Lower leg skin (tissue), 3 donors: ENCODE results near the gene ANKRD33B.

Experiments used
- POLR2A ChIP-seq, 2 donors: fragments of 450-650 bp; IDR thresholded peaks; one replicate each; pipeline ENCODE4 v1.6.1; 2016 to 2017; ENCODE audit warnings: antibody characterized with exemption in 2 of 2, mild to moderate bottlenecking in 1 of 2, moderate library complexity in 1 of 2
- TF ChIP-seq, protein P1 (sequence below), 3 donors: fragments of 450-650 bp; IDR thresholded peaks; one replicate each; pipeline ENCODE4 v1.5.1; 2016; ENCODE audit warnings: antibody characterized with exemption in 3 of 3, mild to moderate bottlenecking in 3 of 3, moderate library complexity in 2 of 3

DNA sequence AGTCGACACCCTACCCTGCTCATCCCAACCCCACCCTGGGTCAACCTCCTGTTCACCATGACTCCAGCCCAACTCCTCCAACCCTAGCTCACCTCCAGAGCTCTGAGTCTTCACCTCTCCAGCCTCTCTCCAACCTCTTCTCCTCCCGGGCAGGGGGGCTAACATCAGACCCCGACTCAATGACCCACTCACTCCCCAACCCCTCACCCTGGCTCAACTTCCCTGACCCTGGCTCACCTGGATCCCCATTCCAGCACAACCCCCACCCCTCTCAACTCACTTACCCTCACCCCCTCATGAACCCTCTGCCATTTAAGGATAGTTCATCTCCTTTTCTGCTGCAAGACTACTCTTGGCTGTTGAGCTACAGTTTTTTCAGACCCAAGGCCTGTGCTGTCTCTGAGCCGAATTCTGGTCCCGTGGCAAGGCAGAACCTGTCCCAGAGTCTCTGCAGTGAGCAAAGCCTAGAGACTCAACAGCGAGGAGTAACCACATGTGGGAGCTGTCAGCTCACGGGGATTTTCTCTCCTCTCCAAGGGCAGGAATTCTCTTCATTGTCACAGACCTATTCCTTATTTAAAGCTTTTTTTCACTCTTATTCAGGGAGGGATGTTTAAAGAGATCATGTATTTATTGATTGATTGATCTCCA is 29.8 kb downstream of the ANKRD33B start:
- TF ChIP-seq, protein P1, sequence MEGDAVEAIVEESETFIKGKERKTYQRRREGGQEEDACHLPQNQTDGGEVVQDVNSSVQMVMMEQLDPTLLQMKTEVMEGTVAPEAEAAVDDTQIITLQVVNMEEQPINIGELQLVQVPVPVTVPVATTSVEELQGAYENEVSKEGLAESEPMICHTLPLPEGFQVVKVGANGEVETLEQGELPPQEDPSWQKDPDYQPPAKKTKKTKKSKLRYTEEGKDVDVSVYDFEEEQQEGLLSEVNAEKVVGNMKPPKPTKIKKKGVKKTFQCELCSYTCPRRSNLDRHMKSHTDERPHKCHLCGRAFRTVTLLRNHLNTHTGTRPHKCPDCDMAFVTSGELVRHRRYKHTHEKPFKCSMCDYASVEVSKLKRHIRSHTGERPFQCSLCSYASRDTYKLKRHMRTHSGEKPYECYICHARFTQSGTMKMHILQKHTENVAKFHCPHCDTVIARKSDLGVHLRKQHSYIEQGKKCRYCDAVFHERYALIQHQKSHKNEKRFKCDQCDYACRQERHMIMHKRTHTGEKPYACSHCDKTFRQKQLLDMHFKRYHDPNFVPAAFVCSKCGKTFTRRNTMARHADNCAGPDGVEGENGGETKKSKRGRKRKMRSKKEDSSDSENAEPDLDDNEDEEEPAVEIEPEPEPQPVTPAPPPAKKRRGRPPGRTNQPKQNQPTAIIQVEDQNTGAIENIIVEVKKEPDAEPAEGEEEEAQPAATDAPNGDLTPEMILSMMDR (IDR thresholded peaks at IDR 0.05) = no peak
- no peak for TF ChIP-seq POLR2A (IDR thresholded peaks at IDR 0.05)
